ENCODE results near the gene OR10A4. TPM values are rescaled to one million over a fixed set of nuclear protein-coding genes. Genes with fewer than 3 reads are reported as not detected.

The OR10A4 gene
- total RNA-seq = not detected
- not detected for polyA plus RNA-seq
- long read RNA-seq, donor 1 = 0 reads
- long read RNA-seq, donor 2 = 0 reads

GRCh38 chr11:6876325-6876724, at the start of gene OR10A4:
Gene OR10A4 (plus strand): TSS chr11:6876625. CDS start chr11:6876648, 23 bp downstream.
- 85 to 95% (median 86%) methylated on average over 1 of the region's 1 CpG for WGBS, 5 donors
- no peak for DNase-seq
- TF ChIP-seq POLR2A (IDR thresholded peaks at IDR 0.05) (no peak), CTCF (IDR thresholded peaks at IDR 0.05 in 8 of 11, conservative IDR thresholded peaks at IDR 0.05 in 3 of 11) (no peak), POLR2AphosphoS5 (IDR thresholded peaks at IDR 0.05) (no peak)
- Histone ChIP-seq H3K27me3 (replicated peaks in 1 of 7) (no peaks in the 10 kb centered on the region), H3K9me3 (no peaks in the 10 kb centered on the region), H3K36me3 (no peaks in the 10 kb centered on the region), H3K4me1 (no peaks in the 10 kb centered on the region), H3K27ac (no peak within 1 kb of the TSS), H3K4me3 (no peak within 1 kb of the TSS)
- intact Hi-C loops (cut with DNase I; ENCODE audit: low total_unique reads) = no loop called here

- DNase-seq = no peak
- WGBS, 5 donors = 78 to 96% (median 88%) methylated on average over 1 of the region's 1 CpG
- intact Hi-C loops (cut with DNase I; ENCODE audit: low total_unique reads) = no loop called here
These were observed 48.3 kb upstream of the OR10A4 start for GRCh38 chr11:6828103-6828502.

GRCh38 chr11:6833356-6833755, 43.1 kb upstream of the OR10A4 start:
- H3K36me3 ChIP-seq = no peaks in the 10 kb centered on the region
- no peak overlapping the region for H3K27ac ChIP-seq
- intact Hi-C loops (cut with DNase I; ENCODE audit: low total_unique reads) = no loop called here
- no peaks in the 10 kb centered on the region for H3K27me3 ChIP-seq (replicated peaks in 1 of 7)
- no peak overlapping the region for H3K4me3 ChIP-seq
- H3K9me3 ChIP-seq = no peaks in the 10 kb centered on the region
- peaks cover 0 to 12% (median 0%) of the 10 kb centered on the region in 6 donors for H3K4me1 ChIP-seq
- no peak for TF ChIP-seq POLR2AphosphoS5 (IDR thresholded peaks at IDR 0.05)
- TF ChIP-seq CTCF (IDR thresholded peaks at IDR 0.05 in 8 of 11, conservative IDR thresholded peaks at IDR 0.05 in 3 of 11) = no peak
- no peak for TF ChIP-seq POLR2A (IDR thresholded peaks at IDR 0.05)
- DNase-seq = no peak
- WGBS, 5 donors = 82 to 93% (median 84%) methylated on average over 6 of the region's 6 CpGs

More at GRCh38 chr11:6828103-6828502, 48.3 kb upstream of the OR10A4 start:
- TF ChIP-seq CTCF (IDR thresholded peaks at IDR 0.05 in 8 of 11, conservative IDR thresholded peaks at IDR 0.05 in 3 of 11) (no peak), POLR2A (IDR thresholded peaks at IDR 0.05) (no peak), POLR2AphosphoS5 (IDR thresholded peaks at IDR 0.05) (no peak)
- Histone ChIP-seq H3K27ac (no peak overlapping the region), H3K36me3 (no peaks in the 10 kb centered on the region), H3K27me3 (replicated peaks in 1 of 7) (no peaks in the 10 kb centered on the region), H3K4me1 (peaks cover 0 to 6% (median 0%) of the 10 kb centered on the region in 6 donors), H3K4me3 (no peak overlapping the region), H3K9me3 (no peaks in the 10 kb centered on the region)

GRCh38 chr11:6834021-6834420, 42.4 kb upstream of the OR10A4 start:
- peaks cover 0 to 12% (median 0%) of the 10 kb centered on the region in 6 donors for H3K4me1 ChIP-seq
- TF ChIP-seq POLR2AphosphoS5 (IDR thresholded peaks at IDR 0.05) (no peak), POLR2A (IDR thresholded peaks at IDR 0.05) (no peak), CTCF (IDR thresholded peaks at IDR 0.05 in 8 of 11, conservative IDR thresholded peaks at IDR 0.05 in 3 of 11) (no peak)
- H3K4me3 ChIP-seq = no peak overlapping the region
- H3K36me3 ChIP-seq = no peaks in the 10 kb centered on the region
- no peak overlapping the region for H3K27ac ChIP-seq
- intact Hi-C loops (cut with DNase I; ENCODE audit: low total_unique reads) = no loop called here
- WGBS, 5 donors = 57 to 76% (median 67%) methylated on average over 1 of the region's 1 CpG
- no peaks in the 10 kb centered on the region for H3K27me3 ChIP-seq (replicated peaks in 1 of 7)
- H3K9me3 ChIP-seq = no peaks in the 10 kb centered on the region
- DNase-seq = no peak

All from spleen (tissue), 13 donors.